GM21381 (cell line): Measurements from ENCODE around the gene BDKRB2.

ENCODE experiments used
- ATAC-seq: cut with Tn5 transposase; IDR thresholded peaks from one replicate; pipeline ENCODE4 v1.9.1; 2021; ENCODE audit warnings: mild to moderate bottlenecking, moderate library complexity; ENCODE audit not compliant: unreplicated experiment

BDKRB2 gene

GRCh38 chr14:96249029-96249428 lies 44.4 kb downstream of the BDKRB2 start:
- ATAC-seq, result no peak

GRCh38 chr14:96250485-96250884 lies 45.8 kb downstream of the BDKRB2 start:
- no peak for ATAC-seq

- ATAC-seq, result no peak
Observed at GRCh38 chr14:96251656-96252155, 47.1 kb downstream of the BDKRB2 start.

GRCh38 chr14:96252323-96252998 lies 47.8 kb downstream of the BDKRB2 start:
- no peak for ATAC-seq

GRCh38 chr14:96252999-96253539 lies 48.4 kb downstream of the BDKRB2 start:
- no peak for ATAC-seq

- no peak for ATAC-seq
Observed at GRCh38 chr14:96254687-96255086, 50.0 kb downstream of the BDKRB2 start.

GRCh38 chr14:96255501-96256366 lies 51.1 kb downstream of the BDKRB2 start, which contains the start of gene BDKRB1:
TSS of gene BDKRB1 (plus strand) at chr14:96256210. CDS start at chr14:96263683, 7,473 bp downstream.
- ATAC-seq, result no peak

GRCh38 chr14:96256407-96256806 lies 51.8 kb downstream of the BDKRB2 start:
- ATAC-seq, result no peak

- no peak for ATAC-seq
Observed at GRCh38 chr14:96257056-96257455, 52.4 kb downstream of the BDKRB2 start.

- no peak for ATAC-seq
Observed at GRCh38 chr14:96257900-96258299, 53.3 kb downstream of the BDKRB2 start.

- no peak for ATAC-seq
Observed at GRCh38 chr14:96260341-96260821, 55.7 kb downstream of the BDKRB2 start.

GRCh38 chr14:96261053-96261452 lies 56.4 kb downstream of the BDKRB2 start:
- ATAC-seq, result no peak

GRCh38 chr14:96261772-96262655 lies 57.4 kb downstream of the BDKRB2 start:
- ATAC-seq, result no peak

- ATAC-seq, result no peak
Observed at GRCh38 chr14:96263347-96264199, 58.9 kb downstream of the BDKRB2 start.

GRCh38 chr14:96264200-96264553 lies 59.5 kb downstream of the BDKRB2 start:
- no peak for ATAC-seq

- ATAC-seq, result no peak
Observed at GRCh38 chr14:96264853-96265252, 60.2 kb downstream of the BDKRB2 start.

GRCh38 chr14:96265383-96266095 lies 60.9 kb downstream of the BDKRB2 start:
- ATAC-seq, result no peak

- no peak for ATAC-seq
Observed at GRCh38 chr14:96267336-96267735, 62.7 kb downstream of the BDKRB2 start.

GRCh38 chr14:96267916-96268315 lies 63.3 kb downstream of the BDKRB2 start:
- no peak for ATAC-seq
